ENCODE results near the gene ARL1.
A peak's percentile ranks its signal among the peaks of the same experiment; 100 is the strongest.
"Not testable (repeated sequence)": the region's sequence is repeated elsewhere in the genome, so short reads cannot be mapped to it uniquely, and the experiment has no call there.

The ARL1 gene

DNA sequence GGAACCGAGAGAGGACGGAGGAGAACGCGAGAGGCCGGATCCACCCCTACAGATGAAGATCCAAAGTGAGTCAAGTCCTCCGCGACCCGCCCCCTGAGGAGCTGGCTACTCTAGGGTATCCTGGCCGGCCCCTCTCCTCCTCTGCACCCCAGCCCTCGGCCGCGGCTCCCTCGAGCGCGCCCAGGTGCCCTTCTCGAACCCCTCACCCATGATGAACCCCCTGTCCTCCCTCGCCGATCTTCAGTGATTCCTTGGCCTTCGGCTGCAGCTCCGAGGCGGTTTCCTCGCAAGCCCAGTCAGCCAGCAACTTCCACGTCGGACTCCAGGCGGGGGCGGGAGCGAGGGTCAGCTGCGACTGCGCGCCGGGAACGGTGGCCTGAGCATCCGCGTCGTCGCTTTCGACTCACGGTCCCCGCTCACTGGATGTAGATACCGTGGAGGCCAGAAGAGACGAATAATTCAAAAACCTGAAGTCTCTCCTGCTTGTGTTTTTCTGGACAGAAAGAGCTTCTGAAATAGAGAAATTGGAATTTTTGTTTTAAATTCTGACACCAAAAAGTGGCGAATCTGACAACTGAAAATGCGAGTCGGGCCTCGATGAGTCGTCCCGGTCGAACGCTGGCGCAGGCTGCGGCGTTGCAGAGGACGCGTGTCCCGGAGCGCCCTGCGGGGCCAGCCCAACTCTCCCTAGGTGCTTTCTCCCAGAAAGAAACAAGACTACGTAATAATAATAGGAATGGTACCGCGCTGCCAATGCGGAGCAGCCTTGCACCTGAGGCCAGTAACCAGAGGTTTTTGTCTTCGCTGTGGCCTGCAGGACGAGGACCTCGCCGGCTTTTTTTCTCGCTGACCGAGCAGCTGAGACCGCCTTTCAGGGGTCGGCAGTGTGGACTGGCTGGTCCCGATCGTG lies at the start of gene ARL1:
ARL1 (minus strand) TSS at position 337 of the 910 bp plus-strand sequence; CDS start at position 210, 127 bp downstream.
- peak; percentile 72 to 84 for DNase-seq

DNA sequence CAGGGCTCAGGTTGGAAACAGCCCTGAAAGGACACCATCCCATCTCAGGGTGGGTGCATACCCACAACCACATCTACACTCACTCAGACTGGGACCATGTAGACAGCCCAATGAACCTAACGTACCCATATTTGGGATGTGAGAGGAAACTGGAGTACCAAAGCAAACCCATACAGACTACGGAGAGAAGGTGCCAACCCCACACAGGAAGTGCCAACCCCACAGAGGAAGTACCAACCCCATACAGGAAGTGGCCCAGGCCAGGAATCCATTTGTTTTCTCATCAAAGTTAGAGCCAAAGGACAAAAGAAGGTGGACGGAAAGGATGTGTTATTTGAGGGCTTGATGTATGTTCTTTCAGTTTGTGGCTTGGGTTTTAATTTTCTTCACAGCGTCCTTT lies 48.1 kb upstream of the ARL1 start:
- no peak for DNase-seq

DNA sequence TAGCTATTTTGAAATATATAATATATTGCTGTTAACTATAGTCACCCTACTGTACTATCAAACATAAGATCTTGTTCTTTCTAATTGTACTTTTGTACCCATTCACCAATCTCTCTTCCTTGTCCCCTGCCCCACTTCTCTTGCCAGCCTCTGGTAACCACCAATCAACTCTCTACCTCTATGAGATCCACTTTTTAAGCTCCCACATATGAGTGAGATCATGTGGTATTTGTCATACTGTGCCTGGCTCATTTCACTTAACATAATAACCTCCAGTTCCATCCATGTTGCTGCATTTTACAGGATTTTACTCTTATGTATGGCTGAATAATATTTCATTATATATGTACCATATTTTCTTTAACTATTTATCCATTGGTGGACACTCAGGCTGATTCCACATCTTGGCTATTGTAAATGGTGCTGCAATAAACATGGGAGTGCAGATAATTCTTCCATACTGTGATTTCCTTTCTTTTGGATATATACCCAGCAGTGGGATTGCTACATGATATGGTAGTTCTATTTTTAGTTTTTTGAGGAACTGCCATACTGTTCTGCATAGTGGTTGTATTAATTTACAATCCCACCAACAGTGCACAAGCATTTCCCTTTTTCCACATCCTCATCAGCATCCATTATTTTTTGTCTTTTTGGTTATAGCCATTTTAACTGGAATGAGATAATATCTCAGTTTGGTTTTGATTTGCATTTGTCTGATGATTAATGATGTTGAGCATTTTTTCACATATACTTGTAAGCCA lies 34.1 kb upstream of the ARL1 start:
- no peak for DNase-seq

DNA sequence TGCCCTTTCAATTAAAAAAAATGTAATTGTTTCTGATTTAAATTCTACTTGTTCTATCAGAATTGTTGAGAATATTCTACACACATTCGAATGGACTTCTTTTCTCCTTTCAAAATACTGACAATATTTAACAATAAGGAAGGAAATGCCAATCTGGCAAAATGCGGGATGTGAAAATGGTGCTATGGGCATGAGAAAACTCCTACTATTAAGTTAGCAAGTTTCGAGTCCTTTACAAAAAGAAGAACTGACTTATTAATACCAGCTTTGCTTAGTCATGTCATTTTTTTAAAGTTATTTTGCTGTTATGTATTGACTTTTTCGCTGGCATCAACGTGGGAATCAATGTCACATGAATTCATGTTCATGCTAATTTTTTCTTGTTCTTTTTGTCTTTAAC lies 31.7 kb upstream of the ARL1 start:
- DNase-seq: no peak

DNA sequence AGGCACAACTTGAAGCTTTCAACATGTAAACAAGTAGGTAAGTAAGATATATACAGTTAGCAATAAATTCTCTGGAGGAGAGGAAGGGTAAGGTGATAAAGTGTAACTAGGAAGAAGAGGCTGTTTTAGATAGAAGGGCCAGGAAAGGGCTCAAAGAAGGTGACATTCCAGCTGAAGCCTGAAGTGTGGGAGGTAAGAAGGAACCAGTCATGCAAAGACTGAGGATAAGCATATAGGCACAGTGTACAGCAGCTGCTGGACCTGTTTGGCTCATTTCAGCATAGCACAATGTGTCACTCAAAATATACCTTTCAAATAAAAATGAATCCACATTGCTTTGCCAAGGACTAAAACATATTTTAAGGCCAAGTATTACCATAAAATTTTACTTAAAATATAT lies 28.6 kb upstream of the ARL1 start:
- no peak for DNase-seq

DNA sequence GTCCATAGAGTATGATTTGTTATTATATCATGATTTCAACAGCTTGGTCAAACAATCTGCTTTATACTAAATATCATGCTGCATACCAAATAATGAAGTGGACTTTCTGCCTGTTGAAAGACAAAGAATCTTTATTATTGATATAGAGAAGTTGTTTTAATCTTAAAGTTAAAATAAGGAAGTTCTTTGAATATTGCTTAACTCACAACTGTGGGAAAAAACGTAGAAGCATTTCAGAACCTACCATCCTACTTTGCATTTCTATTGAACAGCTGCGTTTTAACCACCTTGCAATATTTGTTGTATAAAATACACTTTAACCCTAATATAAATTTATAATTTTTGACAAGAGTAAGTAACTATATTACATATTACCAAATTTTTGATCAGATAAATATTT lies 22.9 kb upstream of the ARL1 start:
- DNase-seq: no peak

DNA sequence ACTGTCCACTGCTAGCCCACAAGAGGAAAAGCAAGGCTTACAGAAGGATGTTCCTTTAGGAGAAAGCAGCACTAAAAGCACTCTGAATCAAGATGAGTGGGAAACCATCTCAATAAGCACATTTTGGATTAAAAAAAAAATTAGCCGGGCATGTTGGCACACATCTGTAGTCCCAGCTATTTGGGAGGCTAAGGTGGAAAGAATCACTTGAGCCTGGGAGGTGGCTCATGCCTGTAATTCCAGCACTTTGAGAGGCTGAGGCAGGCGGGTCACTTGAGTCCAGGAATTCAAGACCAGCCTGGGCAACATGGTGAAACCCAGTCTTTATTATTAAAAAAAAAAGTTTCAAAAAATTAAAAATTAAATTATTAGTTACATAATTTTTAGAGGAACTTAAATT lies 17.0 kb upstream of the ARL1 start:
- no peak for DNase-seq

DNA sequence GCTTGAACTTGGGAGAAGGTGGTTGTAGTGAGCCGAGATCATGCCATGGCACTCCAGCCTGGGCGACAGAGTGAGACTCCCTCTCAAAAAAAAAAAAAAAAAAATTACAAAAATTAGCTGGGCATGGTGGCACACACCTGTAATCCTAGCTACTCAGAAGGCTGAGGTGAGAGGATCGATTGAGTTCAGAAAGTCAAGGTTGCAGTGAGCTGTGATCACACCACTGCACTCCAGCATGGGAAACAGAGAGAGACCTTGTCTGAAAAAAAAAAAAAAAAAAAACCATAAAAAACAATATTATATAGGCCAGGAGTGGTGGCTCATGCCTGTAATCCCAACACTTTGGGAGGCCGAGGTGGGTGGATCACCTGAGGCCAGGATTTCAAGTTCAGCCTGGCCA lies 14.5 kb upstream of the ARL1 start:
- DNase-seq: not testable (repeated sequence)

DNA sequence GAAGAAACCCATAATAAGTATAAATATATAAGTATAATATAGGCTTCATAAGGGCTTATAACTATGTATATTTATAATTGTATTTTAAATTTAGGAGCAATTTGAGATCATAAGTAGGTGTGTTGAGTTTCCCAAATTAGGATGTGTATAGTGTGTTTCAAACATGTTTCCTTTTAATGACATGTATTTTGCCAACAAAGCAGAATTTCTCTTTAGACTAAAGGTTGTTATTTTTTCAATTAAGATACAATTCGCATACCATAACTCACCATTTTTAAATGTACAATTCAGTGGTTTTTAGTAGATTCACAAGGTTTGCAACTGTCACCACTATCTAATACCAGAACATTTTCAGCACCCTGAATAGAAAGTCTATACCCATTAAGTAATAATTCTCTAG lies 7.7 kb upstream of the ARL1 start:
- DNase-seq: no peak

DNA sequence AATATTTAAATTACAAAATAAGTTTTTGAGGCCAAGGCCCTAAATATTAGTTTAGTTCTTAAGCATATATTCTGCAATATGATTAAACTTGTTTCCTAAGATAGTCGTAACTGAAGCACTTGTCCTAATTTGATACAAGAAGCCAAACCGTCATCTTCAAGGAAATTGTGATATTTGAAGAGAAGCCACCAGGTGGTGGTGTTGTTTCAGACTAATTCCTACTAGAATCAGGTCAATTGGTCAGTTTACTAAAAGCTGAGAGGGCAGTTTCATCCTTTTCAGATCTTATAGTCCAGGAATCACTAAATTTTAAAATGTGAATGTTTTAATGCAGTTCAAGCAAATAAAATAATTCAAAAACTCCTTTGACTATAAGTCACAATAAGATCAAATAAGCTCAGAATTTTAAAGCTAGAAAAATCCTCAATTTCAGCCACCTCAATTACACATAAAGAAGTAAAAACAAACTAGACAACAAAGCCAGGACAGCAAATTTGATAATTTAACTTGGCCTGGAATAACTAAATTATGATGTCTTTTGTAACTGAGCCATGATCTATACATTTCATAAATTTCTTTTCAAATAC lies 7.1 kb upstream of the ARL1 start:
- peak in 1 of 2 donors; percentile 13 for DNase-seq

DNA sequence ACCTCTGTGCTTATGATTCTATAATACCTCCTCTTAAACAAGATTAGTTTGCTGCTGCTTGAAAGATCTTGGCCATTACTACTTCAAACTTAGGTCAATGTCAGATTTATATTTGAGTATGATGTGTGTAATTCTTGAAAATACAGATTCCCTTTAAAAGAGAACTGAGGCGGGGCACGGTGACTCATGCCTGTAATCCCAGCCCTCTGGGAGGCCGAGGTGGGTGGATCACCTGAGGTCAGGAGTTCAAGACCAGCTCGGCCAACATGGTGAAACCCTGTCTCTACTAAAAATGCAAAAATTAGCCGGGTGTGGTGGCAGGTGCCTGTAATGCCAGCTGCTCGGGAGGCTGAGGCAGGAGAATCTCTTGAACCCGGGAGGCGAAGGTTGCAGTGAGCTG lies 2.6 kb upstream of the ARL1 start:
- not testable (repeated sequence) for DNase-seq

DNA sequence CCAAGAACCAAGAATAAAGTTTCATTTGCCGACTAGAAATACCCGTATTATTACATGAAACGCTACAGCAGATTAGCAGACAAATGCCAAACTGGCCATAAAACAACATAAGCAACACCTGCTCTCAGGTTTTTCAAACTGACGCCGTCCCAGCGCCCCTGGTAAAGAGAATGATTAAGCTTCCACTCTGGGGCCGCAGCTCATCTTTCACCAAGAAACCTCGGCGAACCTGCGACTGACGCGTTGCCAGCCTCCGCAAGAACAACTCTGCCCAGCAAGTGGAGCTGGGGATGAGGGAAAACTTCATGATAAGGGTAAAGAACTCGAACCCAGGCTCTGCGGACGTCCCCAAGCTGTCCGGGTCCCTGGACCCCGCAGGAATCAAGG lies 530 bp downstream of the ARL1 start:
- peak in 1 of 2 donors; percentile 35 for DNase-seq

DNA sequence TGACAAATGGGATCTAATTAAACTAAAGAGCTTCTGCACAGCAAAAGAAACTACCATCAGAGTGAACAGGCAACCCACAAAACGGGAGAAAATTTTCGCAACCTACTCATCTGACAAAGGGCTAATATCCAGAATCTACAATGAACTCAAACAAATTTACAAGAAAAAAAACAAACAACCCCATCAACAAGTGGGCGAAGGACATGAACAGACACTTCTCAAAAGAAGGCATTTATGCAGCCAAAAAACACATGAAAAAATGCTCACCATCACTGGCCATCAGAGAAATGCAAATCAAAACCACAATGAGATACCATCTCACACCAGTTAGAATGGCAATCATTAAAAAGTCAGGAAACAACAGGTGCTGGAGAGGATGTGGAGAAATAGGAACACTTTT lies 16.4 kb downstream of the ARL1 start:
- not testable (repeated sequence) for DNase-seq

DNA sequence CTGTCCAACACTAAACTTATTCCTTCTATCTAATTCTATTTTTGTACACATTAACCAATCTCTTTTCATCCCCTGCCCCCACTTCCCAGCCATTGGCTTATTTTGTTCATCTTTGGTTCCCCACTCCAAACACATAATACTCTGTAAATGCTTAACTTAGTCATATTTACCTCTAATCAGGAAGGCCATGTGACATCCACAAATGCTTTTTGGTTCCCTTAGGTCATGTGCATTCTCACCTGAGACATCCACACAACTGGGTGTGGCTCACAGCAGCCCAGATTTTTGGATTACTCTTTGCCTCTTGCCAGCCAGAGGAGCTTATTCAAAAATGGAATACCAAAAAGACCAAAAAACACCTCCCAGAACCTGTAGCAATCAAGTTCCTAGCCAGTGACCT lies 28.4 kb downstream of the ARL1 start:
- no peak for DNase-seq

DNA sequence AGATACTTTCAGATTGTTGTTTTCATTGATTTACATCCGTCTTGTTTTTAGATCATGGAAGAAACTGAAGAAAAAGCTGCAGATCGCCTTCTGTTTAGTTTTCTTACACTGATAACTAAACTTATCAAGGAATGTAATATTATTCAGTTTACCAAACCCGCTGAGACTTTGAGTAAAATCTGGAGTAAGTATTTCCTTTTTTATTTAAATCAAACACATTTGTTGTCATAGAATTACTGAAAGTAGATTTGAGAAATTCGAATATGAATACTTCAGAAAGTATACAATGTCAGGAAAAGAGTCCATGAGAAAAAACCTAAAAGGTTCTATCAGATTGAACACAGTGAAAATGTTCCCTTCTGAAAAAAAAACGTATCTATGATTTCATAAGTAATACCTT lies 32.0 kb downstream of the ARL1 start:
- DNase-seq: no peak

DNA sequence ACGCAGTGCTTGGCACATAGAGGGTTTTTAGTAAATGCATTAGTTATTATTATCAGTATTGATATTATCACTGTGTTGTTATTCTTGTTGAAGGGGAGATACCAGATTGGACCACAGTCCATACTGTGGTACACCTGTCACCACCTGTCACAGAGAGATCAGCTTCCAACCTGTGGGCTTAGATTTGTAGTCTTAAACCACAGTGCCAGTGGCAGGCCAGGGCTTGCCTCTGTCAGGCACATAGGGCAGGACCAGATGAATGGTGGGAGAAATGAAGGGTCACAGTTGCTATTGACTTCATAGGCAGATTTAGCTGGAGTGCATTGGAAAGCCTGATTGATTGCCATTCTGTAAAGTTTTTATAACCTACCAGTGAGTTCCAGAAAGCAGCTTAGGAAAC lies 35.1 kb downstream of the ARL1 start:
- DNase-seq: no peak

DNA sequence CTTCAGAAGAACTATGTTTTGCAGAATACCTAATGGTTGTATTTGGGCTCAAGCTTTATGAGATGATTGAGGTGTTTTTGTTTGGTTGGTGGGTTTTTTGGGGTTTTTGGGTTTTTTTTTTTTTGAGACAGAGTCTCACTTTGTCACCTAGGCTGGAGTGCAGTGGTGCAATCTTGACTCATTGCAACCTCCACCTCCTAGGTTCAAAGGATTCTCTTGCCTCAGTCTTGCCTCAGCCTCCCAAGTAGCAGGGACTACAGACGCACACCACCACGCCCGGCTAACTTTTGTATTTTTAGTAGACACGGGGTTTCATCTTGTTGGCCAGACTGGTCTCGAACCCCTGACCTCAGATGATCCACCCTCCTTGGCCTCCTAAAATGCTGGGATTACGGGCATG lies 39.6 kb downstream of the ARL1 start:
- no peak for DNase-seq

DNA sequence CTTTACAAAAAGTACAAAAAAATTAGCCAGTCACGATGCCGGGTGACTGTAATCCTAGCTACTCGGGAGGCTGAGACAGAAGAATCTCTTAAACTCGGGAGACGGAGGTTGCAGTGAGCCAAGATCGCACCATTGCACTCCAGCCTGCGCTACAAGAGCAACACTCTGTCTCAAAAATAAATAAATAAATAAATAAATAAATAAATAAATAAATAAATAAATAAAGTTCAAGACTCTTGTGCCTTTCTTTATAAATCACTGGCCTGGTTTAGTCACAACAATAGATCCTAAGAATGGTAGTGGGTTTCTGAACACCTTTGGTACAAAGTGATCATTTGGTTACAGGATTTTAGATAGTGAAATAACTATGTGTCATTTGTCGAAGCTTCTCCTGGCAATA lies 46.1 kb downstream of the ARL1 start:
- DNase-seq: no peak

DNA sequence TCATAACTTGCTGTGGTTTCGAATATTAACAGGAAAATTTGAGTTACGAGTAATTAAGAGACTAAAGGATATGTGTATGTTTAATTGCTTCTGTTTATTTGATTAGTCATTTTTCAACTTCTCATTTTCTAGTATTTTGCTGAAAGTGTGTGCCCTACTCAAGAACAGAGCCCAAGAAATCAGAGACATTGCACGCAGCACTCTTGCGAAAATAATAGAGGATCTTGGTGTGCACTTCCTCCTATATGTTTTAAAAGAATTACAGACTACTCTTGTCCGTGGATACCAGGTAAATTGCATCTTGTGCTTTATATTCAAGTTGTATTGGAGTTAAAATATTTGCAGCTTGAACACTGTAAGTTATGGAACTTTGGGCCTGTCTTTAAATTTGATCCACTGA lies 50.8 kb downstream of the ARL1 start:
- DNase-seq: no peak

DNA sequence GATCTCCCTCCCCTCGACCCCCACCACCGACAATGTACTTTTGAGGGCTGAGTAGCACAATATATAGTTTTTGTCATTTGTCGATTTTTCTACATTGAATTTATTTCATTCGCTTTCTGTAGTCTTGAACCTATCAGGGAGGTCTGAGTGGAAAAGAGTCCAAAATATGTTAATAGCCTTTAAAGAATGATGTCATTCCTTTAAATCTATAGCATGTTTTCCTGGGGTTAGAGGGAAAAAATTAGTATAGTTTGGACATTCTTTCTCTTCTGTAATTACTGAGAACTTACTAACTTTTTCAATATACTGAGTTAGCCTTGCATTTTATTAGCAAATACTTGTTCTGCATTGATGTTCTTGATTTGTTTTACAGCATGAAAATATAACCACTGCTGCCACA lies 55.9 kb downstream of the ARL1 start:
- DNase-seq: no peak

DNA sequence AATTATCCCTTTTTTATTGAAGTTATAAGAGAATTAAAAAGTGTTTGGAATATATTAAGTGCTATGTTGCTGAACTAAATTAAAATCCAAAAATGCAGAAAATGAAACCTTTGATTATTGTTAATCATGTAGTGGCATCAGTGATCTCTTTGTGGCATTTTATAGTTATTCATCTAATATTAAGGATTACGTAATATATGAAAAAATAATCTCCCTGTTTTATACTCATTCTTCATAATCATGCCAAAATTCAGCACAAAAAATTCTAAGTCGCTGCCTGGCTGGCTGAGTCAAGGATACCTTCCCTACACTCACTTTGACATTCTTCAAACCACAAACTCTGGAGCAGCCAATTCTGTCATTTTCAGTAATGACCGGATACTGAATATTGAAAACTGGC lies 63.7 kb downstream of the ARL1 start:
- no peak for DNase-seq
